Heart left ventricle (tissue), 16 donors: Measurements from ENCODE around the gene CYP46A1. TPM values are rescaled to one million over a fixed set of nuclear protein-coding genes. Genes with fewer than 3 reads are reported as not detected.

Experiments used
- ATAC-seq, 4 donors: fragments of 200-7000 bp; cut with Tn5 transposase; one replicate each; pipeline ENCODE4 v1.9.1; 2020 to 2022; ENCODE audit warnings: moderate library complexity in 4 of 4, mild to moderate bottlenecking in 3 of 4, moderate number of reproducible peaks in 1 of 4
- DNase-seq, 5 donors: peaks; one replicate each; pipeline ENCODE4 v3.0.0-alpha.2; 2020
- H3K27ac ChIP-seq, 12 donors: fragments of 200-600 bp; sonication (generic) in 4 of 12; one replicate each; pipeline versions ENCODE4 v1.5.0 to v1.8.0; 2016 to 2022; ENCODE audit warnings: mild to moderate bottlenecking in 2 of 12
- H3K27me3 ChIP-seq, 9 donors: fragments of 200-600 bp; sonication (generic) in 2 of 9; one replicate each; pipeline versions ENCODE4 v1.5.1 to v1.8.0; 2016 to 2022; ENCODE audit warnings: mild to moderate bottlenecking in 3 of 9
- H3K36me3 ChIP-seq, 9 donors: fragments of 200-600 bp; sonication (generic) in 2 of 9; one replicate each; pipeline versions ENCODE4 v1.5.0 to v1.8.0; 2018 to 2022; ENCODE audit warnings: mild to moderate bottlenecking in 2 of 9
- H3K4me1 ChIP-seq, 12 donors: fragments of 200-600 bp; sonication (generic) in 4 of 12; one replicate each; pipeline versions ENCODE4 v1.5.0 to v1.8.0; 2016 to 2022; ENCODE audit warnings: mild to moderate bottlenecking in 3 of 12
- H3K4me3 ChIP-seq, 12 donors: fragments of 200-600 bp; sonication (generic) in 4 of 12; one replicate each; pipeline versions ENCODE4 v1.5.0 to v1.8.0; 2017 to 2022; ENCODE audit warnings: mild to moderate bottlenecking in 9 of 12, moderate library complexity in 4 of 12
- H3K9me3 ChIP-seq, 12 donors: fragments of 200-600 bp; sonication (generic) in 4 of 12; one replicate each; pipeline versions ENCODE4 v1.5.0 to v1.8.0; 2016 to 2022; ENCODE audit warnings: mild to moderate bottlenecking in 1 of 12
- CTCF ChIP-seq, 12 donors: fragments of 200-600 bp; sonication (generic) in 4 of 12; IDR thresholded peaks; one replicate each; pipeline versions ENCODE4 v1.5.0 to v1.8.0; 2018 to 2022; ENCODE audit warnings: antibody characterized with exemption in 12 of 12, mild to moderate bottlenecking in 5 of 12
- POLR2A ChIP-seq, 2 donors: fragments of 450-650 bp; IDR thresholded peaks; one replicate each; pipeline ENCODE4 v1.6.1; 2017; ENCODE audit warnings: antibody characterized with exemption in 2 of 2, mild to moderate bottlenecking in 2 of 2, moderate library complexity in 2 of 2
- WGBS, 4 donors: extraction: QIAGEN DNeasy Blood & Tissue Kit in 2 of 4; methylation state at CpG; one replicate each; pipeline versions ENCODE4 v1.1.5 to v1.1.7; 2013 to 2018; 5-methylcytosine and 5-hydroxymethylcytosine counted together
- intact Hi-C, 10 donors: fragments of 100-400 bp; cut with DNase I; formaldehyde crosslinking; loops; one replicate each; pipeline versions ENCODE4 v1.11.1 to v1.14.2; 2022
- polyA plus RNA-seq, 2 donors: library from polyadenylated mRNA; stranded (reverse); fragments of 200-250 nt; gene quantifications; one replicate each; pipeline ENCODE4 v1.2.3, GENCODE V29; 2013
- total RNA-seq, 9 donors: library from RNA; depleted of rRNA in 2 of 9; stranded (reverse); fragments of >200 nt in 2 of 9; fragmentation: NEBNext Ultra II Directional in 3 of 9; extraction: Animal tissue kit (Norgen Biotek cat#: 25700) in 3 of 9; gene quantifications; one replicate each; pipeline versions ENCODE4 v1.1.0 to v1.2.4, GENCODE V29; 2016 to 2023
- donor health status: ischemic (EF 13 %, LVEDD 7.1; RV severe dilation, severe dysfunction).
- donor health status: healthy with polysubstance abuse.
- donor health status: DM: no; HTN: yes; CAD: no.
- donor health status: DM: no; HTN: no; CAD: no.
- donor health status: ischemic (EF 25% LVEDD 6.9; RV normal size, moderate dysfunction).
- donor health status: ischemic (EF 25% LVEDD 5.7; RV mildly dilated, moderate dysfunction).
- donor health status: healthy.
- donor health status: DM: yes; HTN: yes; CAD: no.
- donor health status: ischemic (EF 35%, LVEDD 5.7; RV mildly dilated, moderate dysfunction).
- donor health status: nonischemic (EF 11% LVEDD 7.7; RV severe dilation, severe dysfunction).
- donor health status: DM: yes; HTN: yes; CAD: no.
- donor health status: PGD.
- donor health status: ischemic (EF 29% LVEDD 5.4; RV normal size, mild dysfunction).
- donor health status: nonischemic (EF 23%, LVEDD 6.1; RV moderate dilation, normal function).

Gene CYP46A1
- total and polyA plus RNA-seq, 11 donors: 1.5 to 8.0 (median 3.4) TPM

GRCh38 chr14:99667821-99668220, 16.3 kb upstream of the CYP46A1 start:
- no peak for ATAC-seq
- DNase-seq: no peak
- H3K9me3 ChIP-seq: no peaks in the 10 kb centered on the region
- no peak overlapping the region for H3K27ac ChIP-seq
- H3K27me3 ChIP-seq: no peaks in the 10 kb centered on the region
- no peak overlapping the region for H3K4me3 ChIP-seq
- TF ChIP-seq CTCF (IDR thresholded peaks at IDR 0.05): no peak
- no peak for TF ChIP-seq POLR2A (IDR thresholded peaks at IDR 0.05)
- WGBS, 4 donors: 90 to 97% (median 92%) methylated on average over 8 to 9 of the region's 9 CpGs
- H3K36me3 ChIP-seq: peaks cover 0 to 18% (median 0%) of the 10 kb centered on the region in 9 donors
- peaks cover 0 to 8% (median 0%) of the 10 kb centered on the region in 12 donors for H3K4me1 ChIP-seq
- intact Hi-C loops: no loop called here

DNA sequence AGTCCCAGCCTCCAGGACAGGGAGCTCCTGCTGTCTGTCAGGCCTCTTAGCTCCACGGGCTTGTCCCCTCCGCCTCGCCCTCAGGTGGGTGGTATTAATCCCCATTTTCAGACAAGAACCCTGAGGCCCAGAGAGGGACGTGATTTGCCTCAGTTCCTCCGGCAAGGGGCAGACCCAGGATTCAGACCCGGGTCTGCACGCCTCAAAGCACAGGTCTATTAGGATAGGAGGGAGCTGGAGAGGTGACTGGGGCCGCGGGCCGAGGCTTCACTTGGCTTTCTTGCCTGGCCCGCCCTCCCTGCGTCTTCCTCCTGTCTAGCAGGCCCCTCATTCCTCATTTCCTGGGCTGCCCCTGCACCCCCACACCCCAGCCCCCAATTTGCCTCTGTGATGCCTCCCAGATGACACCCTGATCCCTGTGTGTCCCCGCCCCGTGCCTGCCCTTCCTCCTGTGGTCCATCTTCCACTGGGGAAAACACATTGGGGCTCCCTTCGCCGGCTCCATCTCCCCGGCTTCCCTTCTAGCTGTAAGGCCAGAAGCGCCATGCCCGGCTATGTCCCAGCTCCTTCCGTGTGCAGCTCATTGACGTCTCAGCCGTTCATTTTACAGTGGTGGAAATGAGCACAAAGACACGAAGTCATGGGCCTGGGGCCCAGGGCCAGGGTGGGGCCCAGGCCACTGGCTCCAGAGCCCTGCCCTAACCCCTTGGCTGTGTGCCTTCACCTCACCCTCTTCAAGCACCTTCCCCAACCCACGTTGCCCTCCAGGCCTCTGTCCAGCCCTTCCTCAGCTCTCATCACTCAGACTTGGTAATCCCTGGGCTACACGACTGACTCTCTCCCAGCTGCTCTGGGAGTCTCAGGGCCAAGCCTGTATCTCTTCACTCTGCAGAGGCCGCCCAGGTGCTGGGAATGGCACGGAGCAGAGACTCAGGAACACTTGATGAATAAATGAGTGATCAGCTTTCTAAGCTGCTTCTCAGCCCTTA, 15.5 kb upstream of the CYP46A1 start:
- no peak overlapping the region for H3K4me3 ChIP-seq
- TF ChIP-seq POLR2A (IDR thresholded peaks at IDR 0.05) (no peak), CTCF (IDR thresholded peaks at IDR 0.05) (no peak)
- no peaks in the 10 kb centered on the region for H3K27me3 ChIP-seq
- WGBS, 4 donors: 88 to 91% (median 90%) methylated on average over 27 of the region's 27 CpGs
- intact Hi-C loops: no loop called here
- peaks cover 0 to 10% (median 0%) of the 10 kb centered on the region in 12 donors for H3K4me1 ChIP-seq
- H3K36me3 ChIP-seq: peaks cover 0 to 15% (median 0%) of the 10 kb centered on the region in 9 donors
- ATAC-seq: no peak
- DNase-seq: peak in 1 of 5 donors; percentile 39
- no peaks in the 10 kb centered on the region for H3K9me3 ChIP-seq
- no peak overlapping the region for H3K27ac ChIP-seq

- no peak for TF ChIP-seq POLR2A (IDR thresholded peaks at IDR 0.05)
- no peak for TF ChIP-seq CTCF (IDR thresholded peaks at IDR 0.05)
- Histone ChIP-seq H3K36me3 (peaks cover 0 to 15% (median 0%) of the 10 kb centered on the region in 9 donors), H3K27me3 (peaks cover 0 to 4% (median 0%) of the 10 kb centered on the region in 9 donors), H3K4me3 (no peak overlapping the region), H3K4me1 (peaks cover 0 to 10% (median 0%) of the 10 kb centered on the region in 12 donors), H3K9me3 (no peaks in the 10 kb centered on the region), H3K27ac (no peak overlapping the region)
- WGBS, 4 donors: 85 to 90% (median 86%) methylated on average over 14 of the region's 14 CpGs
- intact Hi-C loops: no loop called here
- DNase-seq (no peak), ATAC-seq (no peak)
Measured at GRCh38 chr14:99670361-99671234, 13.5 kb upstream of the CYP46A1 start.
